NCI-H2196 treated with DMSO at 0.1 percent for 48 hours (cell line): ENCODE measurements around the gene FAF2.
A peak's percentile ranks its signal among the peaks of the same experiment; 100 is the strongest.

ENCODE experiments used
- DNase-seq: peaks from one replicate; lab custom pipeline; 2025; ENCODE audit not compliant: unreplicated experiment; lab: John Stamatoyannopoulos, UW

The FAF2 gene

GRCh38 chr5:176529741-176530141 lies 81.6 kb downstream of the FAF2 start:
- no peak for DNase-seq

GRCh38 chr5:176530393-176530982 lies 82.3 kb downstream of the FAF2 start:
- no peak for DNase-seq

GRCh38 chr5:176530983-176531901 lies 83.1 kb downstream of the FAF2 start:
- peak; percentile 14 for DNase-seq

GRCh38 chr5:176531902-176532493 lies 83.8 kb downstream of the FAF2 start:
- DNase-seq: no peak

GRCh38 chr5:176532795-176533194 lies 84.6 kb downstream of the FAF2 start:
- DNase-seq: no peak

GRCh38 chr5:176533390-176533789 lies 85.2 kb downstream of the FAF2 start:
- no peak for DNase-seq

- peak; percentile 27 for DNase-seq
Observed at GRCh38 chr5:176533894-176534611, 85.9 kb downstream of the FAF2 start.

- peak; percentile 26 for DNase-seq
Observed at GRCh38 chr5:176534640-176535039, 86.5 kb downstream of the FAF2 start.

GRCh38 chr5:176535101-176535663 lies 87.0 kb downstream of the FAF2 start:
- DNase-seq: no peak

- DNase-seq: no peak
Observed at GRCh38 chr5:176535664-176536131, 87.5 kb downstream of the FAF2 start.

GRCh38 chr5:176536132-176536901 lies 88.1 kb downstream of the FAF2 start:
- peak; percentile 8 for DNase-seq

- DNase-seq: peak; percentile 92
Observed at GRCh38 chr5:176536902-176537553, 88.8 kb downstream of the FAF2 start, which contains the start of gene RNF44. RNF44 (minus strand) TSS chr5:176537402; CDS start chr5:176532472, 4,930 bp downstream.

GRCh38 chr5:176537554-176538229 lies 89.5 kb downstream of the FAF2 start:
- peak; percentile 99 for DNase-seq

- no peak for DNase-seq
Observed at GRCh38 chr5:176538230-176538988, 90.2 kb downstream of the FAF2 start.

- DNase-seq: no peak
Observed at GRCh38 chr5:176538989-176539384, 90.8 kb downstream of the FAF2 start.

- DNase-seq: no peak
Observed at GRCh38 chr5:176540476-176540899, 92.3 kb downstream of the FAF2 start.

- no peak for DNase-seq
Observed at GRCh38 chr5:176540956-176541337, 92.8 kb downstream of the FAF2 start.
